Measurements from ENCODE around the gene VN1R5.

VN1R5 gene

GRCh38 chr1:247224822-247225221 is 31.1 kb upstream of the VN1R5 start:
- H3K27ac ChIP-seq (ENCODE audit: low read depth, low read length): no peak overlapping the region
- no peaks in the 10 kb centered on the region for H3K27me3 ChIP-seq (ENCODE audit: low read length)
- H3K4me2 ChIP-seq (ENCODE audit: low read depth, low read length, poor library complexity, severe bottlenecking): no peak overlapping the region
- H2AFZ ChIP-seq (ENCODE audit: low read depth, low read length, severe bottlenecking): no peak overlapping the region
- no peaks in the 10 kb centered on the region for H4K20me1 ChIP-seq (ENCODE audit: low read depth, low read length)
- H3K9me2 ChIP-seq (replicated peaks; ENCODE audit: insufficient read depth, low read length): no peaks in the 10 kb centered on the region
- no peaks in the 10 kb centered on the region for H3K79me2 ChIP-seq (ENCODE audit: insufficient read depth, low read length)
- H3K9me3 ChIP-seq (ENCODE audit: insufficient read depth, low read length): peaks cover 14% of the 10 kb centered on the region; the same call in 1 of the 2 replicates
- H3F3A ChIP-seq (ENCODE audit: insufficient read depth): no peaks in the 10 kb centered on the region
- no peak overlapping the region for H3K4me3 ChIP-seq (ENCODE audit: insufficient read depth, low read length, poor library complexity, severe bottlenecking)
- TF ChIP-seq CTCF (IDR thresholded peaks at IDR 0.05; ENCODE audit: insufficient read depth, low read length, poor library complexity, severe bottlenecking): no peak
- TF ChIP-seq EZH2phosphoT487 (conservative IDR thresholded peaks at IDR 0.05; ENCODE audit: low read length): no peak
- no peak overlapping the region for H3K9ac ChIP-seq (ENCODE audit: low read length)
- H3K36me3 ChIP-seq (ENCODE audit: low read length): no peaks in the 10 kb centered on the region

- Histone ChIP-seq H2AFZ (ENCODE audit: low read depth, low read length, severe bottlenecking) (no peak overlapping the region), H3K36me3 (ENCODE audit: low read length) (no peaks in the 10 kb centered on the region), H3K9ac (ENCODE audit: low read length) (no peak overlapping the region), H3K27ac (ENCODE audit: low read depth, low read length) (no peak overlapping the region), H3K4me3 (ENCODE audit: insufficient read depth, low read length, poor library complexity, severe bottlenecking) (no peak overlapping the region), H3K79me2 (ENCODE audit: insufficient read depth, low read length) (no peaks in the 10 kb centered on the region), H4K20me1 (ENCODE audit: low read depth, low read length) (no peaks in the 10 kb centered on the region), H3K9me3 (ENCODE audit: insufficient read depth, low read length) (peaks cover 10% of the 10 kb centered on the region; the same call in 1 of the 2 replicates), H3F3A (ENCODE audit: insufficient read depth) (no peaks in the 10 kb centered on the region), H3K9me2 (replicated peaks; ENCODE audit: insufficient read depth, low read length) (no peaks in the 10 kb centered on the region), H3K27me3 (ENCODE audit: low read length) (no peaks in the 10 kb centered on the region), H3K4me2 (ENCODE audit: low read depth, low read length, poor library complexity, severe bottlenecking) (no peak overlapping the region)
- no peak for TF ChIP-seq EZH2phosphoT487 (conservative IDR thresholded peaks at IDR 0.05; ENCODE audit: low read length)
- TF ChIP-seq CTCF (IDR thresholded peaks at IDR 0.05; ENCODE audit: insufficient read depth, low read length, poor library complexity, severe bottlenecking): no peak
Measured at GRCh38 chr1:247228133-247228532, 27.7 kb upstream of the VN1R5 start.

- H3K9me2 ChIP-seq (replicated peaks; ENCODE audit: insufficient read depth, low read length): no peaks in the 10 kb centered on the region
- no peak overlapping the region for H2AFZ ChIP-seq (ENCODE audit: low read depth, low read length, severe bottlenecking)
- no peaks in the 10 kb centered on the region for H3F3A ChIP-seq (ENCODE audit: insufficient read depth)
- H3K27me3 ChIP-seq (ENCODE audit: low read length): no peaks in the 10 kb centered on the region
- H4K20me1 ChIP-seq (ENCODE audit: low read depth, low read length): no peaks in the 10 kb centered on the region
- no peak overlapping the region for H3K4me3 ChIP-seq (ENCODE audit: insufficient read depth, low read length, poor library complexity, severe bottlenecking)
- no peak for TF ChIP-seq EZH2phosphoT487 (conservative IDR thresholded peaks at IDR 0.05; ENCODE audit: low read length)
- no peak for TF ChIP-seq CTCF (IDR thresholded peaks at IDR 0.05; ENCODE audit: insufficient read depth, low read length, poor library complexity, severe bottlenecking)
- H3K9me3 ChIP-seq (ENCODE audit: insufficient read depth, low read length): no peaks in the 10 kb centered on the region
- H3K4me2 ChIP-seq (ENCODE audit: low read depth, low read length, poor library complexity, severe bottlenecking): no peak overlapping the region
- no peak overlapping the region for H3K27ac ChIP-seq (ENCODE audit: low read depth, low read length)
- H3K79me2 ChIP-seq (ENCODE audit: insufficient read depth, low read length): no peaks in the 10 kb centered on the region
- H3K36me3 ChIP-seq (ENCODE audit: low read length): no peaks in the 10 kb centered on the region
- H3K9ac ChIP-seq (ENCODE audit: low read length): no peak overlapping the region
Measured at GRCh38 chr1:247241691-247242090, 14.2 kb upstream of the VN1R5 start.
